H1 (cell line): ENCODE results near the gene AMH. TPM values are rescaled to one million over a fixed set of nuclear protein-coding genes. Genes with fewer than 3 reads are reported as not detected.

Experiments
- CTCF ChIP-seq, 3 experiments: IDR thresholded peaks; 1 replicate in 2 of 3; 2 replicates in 1 of 3; pipeline versions ENCODE4 v1.5.1 to v1.6.1; 2011; ENCODE audit warnings: low read length in 3 of 3, mild to moderate bottlenecking in 3 of 3, inconsistent platforms in 2 of 3, low read depth in 1 of 3, moderate library complexity in 1 of 3; ENCODE audit not compliant: insufficient read depth in 1 of 3; ENCODE audit errors: control extremely low read depth in 1 of 3
- EZH2 ChIP-seq: fragments of 200-600 bp; sonication (generic); IDR thresholded peaks from 2 replicates; pipeline ENCODE4 v1.7.1; 2012; ENCODE audit warnings: low read depth, mild to moderate bottlenecking, moderate library complexity, low read length, inconsistent platforms; ENCODE audit not compliant: severe bottlenecking
- HDAC6 ChIP-seq: IDR thresholded peaks from one replicate; pipeline ENCODE4 v1.7.1; 2012; ENCODE audit warnings: low read depth, mild to moderate bottlenecking, inconsistent platforms, low read length, moderate library complexity
- JUND ChIP-seq: IDR thresholded peaks from 2 replicates; pipeline ENCODE4 v1.6.1; 2011; ENCODE audit warnings: mild to moderate bottlenecking, improper control_type of control experiment, low read length
- KDM5A ChIP-seq: fragments of 200-600 bp; IDR thresholded peaks from 2 replicates; pipeline ENCODE4 v1.7.1; 2012; ENCODE audit warnings: mild to moderate bottlenecking, low read length, inconsistent platforms, mixed read lengths
- polyA plus RNA-seq, 7 experiments: library from polyadenylated mRNA; depleted of rRNA in 3 of 7; stranded (reverse) in 5 of 7; unstranded in 2 of 7; fragments of >200 nt in 5 of 7; fragments of 200-250 nt in 2 of 7; gene quantifications; 1 replicate in 5 of 7; 2 replicates in 1 of 7; 4 replicates in 1 of 7; pipeline versions ENCODE4 v1.2.1 to v1.2.3, GENCODE V29; 2011 to 2013; ENCODE audit warnings: missing spikeins in 2 of 7, mixed read lengths in 2 of 7
- total RNA-seq: library from RNA; stranded (reverse); fragmentation: NEBNext Ultra II Directional; extraction: Animal tissue kit (Norgen Biotek cat#: 25700); gene quantifications from 2 replicates; pipeline ENCODE4 v1.2.1, GENCODE V29; 2021

Gene AMH
- total and polyA plus RNA-seq, 2 of the 8 experiments (the other 6 are each of a cell fraction or from before 2014, with no cell fraction given) = 10.5 to 15.4 TPM

- TF ChIP-seq EZH2 (no peak), CTCF (IDR thresholded peaks at IDR 0.05; ENCODE audit: control extremely low read depth in 1 of 3, insufficient read depth in 1 of 3, low read depth in 1 of 3, low read length in 3 of 3) (no peak), JUND (no peak), HDAC6 (no peak), KDM5A (no peak)
- TF ChIP-seq, all 59 proteins: peak for 0
Observed at GRCh38 chr19:2212861-2213711, 36.0 kb upstream of the AMH start (continued).
